AG09319 (cell line): ENCODE data around the gene EN1.

Experiments
- DNase-seq: peaks from one replicate; pipeline ENCODE4 v3.0.0-alpha.2; 2010; ENCODE audit warnings: low read depth; ENCODE audit errors: extremely low read depth
- TF ChIP-seq, protein P1 (sequence below): IDR thresholded peaks from 2 replicates; pipeline ENCODE4 v1.5.1; 2011; ENCODE audit warnings: low read depth, mild to moderate bottlenecking, inconsistent platforms, low read length, moderate library complexity

The EN1 gene

DNA sequence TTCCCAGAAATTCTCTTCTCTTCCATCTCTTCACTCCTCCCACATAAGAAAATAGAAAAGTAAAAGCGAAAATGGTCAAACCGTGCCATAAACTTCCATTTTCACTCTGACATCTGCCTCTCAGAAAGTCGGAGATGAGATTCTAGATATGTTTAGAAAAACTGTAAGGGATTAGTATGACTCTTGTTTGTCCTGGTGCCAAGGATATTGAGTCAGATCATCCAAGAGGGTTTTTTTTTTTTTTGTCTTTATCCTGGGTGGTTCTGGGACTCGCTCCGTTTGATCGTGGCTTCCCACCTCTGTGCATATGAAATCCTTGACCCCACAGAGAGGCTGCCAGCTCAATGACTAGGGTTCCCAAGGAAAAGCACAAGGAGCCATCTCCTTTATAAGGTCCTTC, 17.3 kb downstream of the EN1 start:
- DNase-seq: no peak
- TF ChIP-seq, protein P1, sequence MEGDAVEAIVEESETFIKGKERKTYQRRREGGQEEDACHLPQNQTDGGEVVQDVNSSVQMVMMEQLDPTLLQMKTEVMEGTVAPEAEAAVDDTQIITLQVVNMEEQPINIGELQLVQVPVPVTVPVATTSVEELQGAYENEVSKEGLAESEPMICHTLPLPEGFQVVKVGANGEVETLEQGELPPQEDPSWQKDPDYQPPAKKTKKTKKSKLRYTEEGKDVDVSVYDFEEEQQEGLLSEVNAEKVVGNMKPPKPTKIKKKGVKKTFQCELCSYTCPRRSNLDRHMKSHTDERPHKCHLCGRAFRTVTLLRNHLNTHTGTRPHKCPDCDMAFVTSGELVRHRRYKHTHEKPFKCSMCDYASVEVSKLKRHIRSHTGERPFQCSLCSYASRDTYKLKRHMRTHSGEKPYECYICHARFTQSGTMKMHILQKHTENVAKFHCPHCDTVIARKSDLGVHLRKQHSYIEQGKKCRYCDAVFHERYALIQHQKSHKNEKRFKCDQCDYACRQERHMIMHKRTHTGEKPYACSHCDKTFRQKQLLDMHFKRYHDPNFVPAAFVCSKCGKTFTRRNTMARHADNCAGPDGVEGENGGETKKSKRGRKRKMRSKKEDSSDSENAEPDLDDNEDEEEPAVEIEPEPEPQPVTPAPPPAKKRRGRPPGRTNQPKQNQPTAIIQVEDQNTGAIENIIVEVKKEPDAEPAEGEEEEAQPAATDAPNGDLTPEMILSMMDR: no peak

- TF ChIP-seq, protein P1: no peak
- DNase-seq: no peak
These were observed 21.4 kb downstream of the EN1 start for GRCh38 chr2:118826093-118826492.

GRCh38 chr2:118823633-118824032, 23.8 kb downstream of the EN1 start:
- DNase-seq: no peak
- TF ChIP-seq, protein P1: no peak

GRCh38 chr2:118822572-118822971, 24.9 kb downstream of the EN1 start:
- TF ChIP-seq, protein P1: no peak

GRCh38 chr2:118822015-118822414, 25.4 kb downstream of the EN1 start:
- TF ChIP-seq, protein P1: no peak
- no peak for DNase-seq

More at GRCh38 chr2:118822572-118822971, 24.9 kb downstream of the EN1 start:
- no peak for DNase-seq

GRCh38 chr2:118817469-118817868, 30.0 kb downstream of the EN1 start:
- TF ChIP-seq, protein P1: no peak

DNA sequence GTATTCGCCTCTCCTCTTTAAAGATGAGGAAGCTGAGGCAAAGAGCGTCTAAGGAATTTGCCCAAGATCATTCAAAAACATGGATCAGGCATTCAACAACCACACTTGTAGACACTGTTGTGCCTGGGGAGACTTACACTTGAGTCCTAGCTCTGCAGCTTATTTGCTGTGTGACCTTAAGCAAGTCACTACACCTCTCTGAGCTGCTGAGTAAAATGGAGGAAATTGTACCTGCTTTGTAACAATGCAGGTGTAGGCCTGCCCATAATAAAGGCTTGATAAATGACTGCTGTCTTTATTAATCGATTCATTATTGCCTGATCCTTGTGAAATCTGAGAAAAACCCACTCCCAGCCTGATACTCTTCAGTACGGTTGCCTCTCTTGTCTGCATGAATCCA, 30.8 kb downstream of the EN1 start:
- TF ChIP-seq, protein P1: no peak
- DNase-seq: no peak

More at GRCh38 chr2:118817469-118817868, 30.0 kb downstream of the EN1 start:
- no peak for DNase-seq
